SW 1271 (cell line): ENCODE data around the gene MTRF1L.

ENCODE experiments used
- DNase-seq, 2 experiments: peaks; one replicate each; lab custom pipeline; 2025; lab: John Stamatoyannopoulos, UW

MTRF1L gene, protein sequence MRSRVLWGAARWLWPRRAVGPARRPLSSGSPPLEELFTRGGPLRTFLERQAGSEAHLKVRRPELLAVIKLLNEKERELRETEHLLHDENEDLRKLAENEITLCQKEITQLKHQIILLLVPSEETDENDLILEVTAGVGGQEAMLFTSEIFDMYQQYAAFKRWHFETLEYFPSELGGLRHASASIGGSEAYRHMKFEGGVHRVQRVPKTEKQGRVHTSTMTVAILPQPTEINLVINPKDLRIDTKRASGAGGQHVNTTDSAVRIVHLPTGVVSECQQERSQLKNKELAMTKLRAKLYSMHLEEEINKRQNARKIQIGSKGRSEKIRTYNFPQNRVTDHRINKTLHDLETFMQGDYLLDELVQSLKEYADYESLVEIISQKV

DNA sequence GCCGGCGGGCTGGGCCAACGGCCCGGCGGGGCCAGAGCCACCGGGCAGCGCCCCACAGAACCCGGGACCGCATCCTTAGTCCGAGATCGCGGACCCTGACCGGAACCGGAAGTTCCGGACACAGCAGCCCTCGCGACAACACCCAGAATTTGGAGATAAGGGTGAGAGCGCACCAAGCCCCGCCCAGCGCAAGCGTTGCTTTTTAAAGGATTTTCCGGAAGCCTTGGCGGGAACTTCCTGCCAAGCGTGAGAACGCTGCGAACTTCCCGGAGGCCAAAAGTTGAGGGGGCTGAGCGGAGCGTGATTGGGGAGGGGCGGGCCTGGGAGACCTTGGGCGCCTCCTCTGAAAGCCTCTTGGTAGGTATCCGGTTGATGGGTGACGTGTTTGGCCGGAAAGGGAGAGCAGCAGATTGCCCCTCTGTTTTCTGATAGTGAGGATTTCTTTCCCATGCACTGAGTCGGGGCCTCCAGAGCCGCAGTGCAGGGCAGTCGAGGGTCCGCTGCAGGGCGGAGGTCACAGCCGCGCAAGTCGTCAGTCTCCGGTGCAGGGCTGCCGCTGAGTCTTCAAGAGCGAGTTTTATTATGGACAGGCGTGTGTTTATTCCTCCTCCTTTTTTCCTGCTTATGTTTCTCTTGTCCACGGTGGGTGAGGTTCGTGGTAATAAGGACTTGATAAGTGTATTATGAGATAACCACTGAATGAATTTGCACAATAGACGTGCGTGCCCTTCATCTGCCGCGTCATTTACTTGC, at the start of gene MTRF1L:
Gene MTRF1L, minus strand, starts transcription at position 97 of the 753 bp plus-strand sequence. Its CDS starts 24 bp downstream, at position 73.
- DNase-seq, result peak; percentile 95 to 96

DNA sequence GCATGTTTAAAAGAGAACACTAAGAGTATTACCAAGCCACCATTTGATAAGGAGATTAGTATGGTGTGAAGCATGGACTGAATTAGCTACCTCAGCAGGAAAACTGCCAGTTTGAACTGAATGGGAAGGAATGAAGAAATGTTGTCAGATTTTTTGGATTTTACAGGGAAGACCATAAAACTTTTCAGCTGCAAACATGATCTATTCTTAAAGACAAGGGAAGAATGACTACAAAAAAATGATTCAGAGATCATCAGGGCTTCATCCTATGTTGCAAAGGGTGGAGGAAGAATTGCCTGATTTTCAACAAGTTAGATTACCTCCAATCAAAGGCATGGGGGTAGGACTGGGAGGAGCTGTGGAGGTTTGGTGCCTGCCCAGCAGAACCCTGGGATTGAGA, 49.3 kb upstream of the MTRF1L start:
- no peak for DNase-seq

DNA sequence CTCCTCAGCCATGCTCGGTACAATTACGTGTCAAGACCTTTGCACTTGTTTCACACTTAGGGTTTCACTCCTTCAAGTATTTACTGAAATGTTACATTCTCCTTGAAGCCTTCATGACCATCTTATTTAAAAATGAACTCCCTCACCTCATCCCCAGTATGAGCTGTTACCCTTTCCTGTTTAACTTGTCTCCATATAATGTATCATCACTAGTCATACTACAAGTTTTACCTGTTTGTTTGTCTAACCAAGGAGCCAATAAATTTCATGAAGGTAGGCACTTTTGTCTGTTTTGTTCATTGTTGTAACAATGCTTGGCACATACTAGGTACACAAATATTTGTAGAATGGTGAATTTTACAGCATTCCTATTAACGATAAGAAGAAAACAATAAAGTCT, 46.1 kb upstream of the MTRF1L start:
- no peak for DNase-seq

DNA sequence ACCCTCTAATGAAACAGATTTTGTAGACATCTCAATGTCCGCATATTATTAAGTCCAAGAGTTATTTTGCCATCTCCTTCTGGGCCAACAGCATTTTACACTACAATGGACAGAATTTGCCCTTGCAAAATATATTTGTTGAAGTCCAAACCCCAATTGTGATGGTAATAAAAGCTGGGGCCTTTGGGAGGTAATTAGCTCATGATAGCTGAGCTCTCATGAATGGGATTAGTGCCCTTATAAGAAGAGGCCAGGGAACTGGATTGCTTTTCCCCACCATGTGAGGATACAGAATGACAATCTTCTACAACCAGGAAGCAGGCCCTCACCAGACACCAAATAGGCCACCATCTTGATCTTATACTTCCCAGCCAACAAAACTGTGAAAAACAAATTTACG, 44.9 kb upstream of the MTRF1L start:
- DNase-seq, result no peak

DNA sequence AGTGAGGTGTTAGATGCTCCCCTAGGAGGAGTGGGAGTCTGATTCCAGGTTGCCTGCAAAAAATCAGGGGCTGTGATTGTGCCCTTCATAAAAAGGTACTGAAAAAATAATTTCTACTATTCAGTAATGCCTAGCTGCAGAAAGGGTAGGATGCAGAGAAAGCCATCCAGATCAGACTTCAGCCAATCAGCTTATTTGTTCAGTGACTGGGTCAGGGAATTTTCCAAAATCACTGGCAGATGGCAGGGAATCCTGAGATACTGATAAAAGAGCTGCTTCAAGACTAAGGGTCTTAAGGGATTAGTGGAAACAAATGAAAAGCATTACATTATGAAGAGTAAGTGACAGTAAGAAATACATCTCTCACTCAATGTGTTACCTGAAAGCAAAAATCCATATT, 42.8 kb upstream of the MTRF1L start:
- DNase-seq, result no peak

DNA sequence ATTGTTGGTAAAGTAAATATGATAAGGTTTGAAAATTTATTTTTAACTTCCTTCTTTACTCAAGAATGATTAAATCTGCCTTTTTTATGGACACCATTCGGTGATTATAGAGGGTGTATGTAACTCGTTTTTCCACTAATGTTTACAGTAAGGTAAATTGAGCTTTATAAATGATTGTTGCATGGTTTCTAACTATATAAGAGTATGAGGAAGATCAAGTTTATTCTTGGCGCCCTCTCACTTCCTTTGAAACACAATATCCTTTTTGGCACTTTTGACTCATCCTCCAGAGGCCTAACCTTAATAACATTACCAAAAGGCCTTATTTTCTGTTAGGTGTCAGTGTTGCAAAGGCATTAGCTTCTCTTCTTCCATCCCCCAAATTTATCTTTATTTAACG, 41.8 kb upstream of the MTRF1L start:
- no peak for DNase-seq

DNA sequence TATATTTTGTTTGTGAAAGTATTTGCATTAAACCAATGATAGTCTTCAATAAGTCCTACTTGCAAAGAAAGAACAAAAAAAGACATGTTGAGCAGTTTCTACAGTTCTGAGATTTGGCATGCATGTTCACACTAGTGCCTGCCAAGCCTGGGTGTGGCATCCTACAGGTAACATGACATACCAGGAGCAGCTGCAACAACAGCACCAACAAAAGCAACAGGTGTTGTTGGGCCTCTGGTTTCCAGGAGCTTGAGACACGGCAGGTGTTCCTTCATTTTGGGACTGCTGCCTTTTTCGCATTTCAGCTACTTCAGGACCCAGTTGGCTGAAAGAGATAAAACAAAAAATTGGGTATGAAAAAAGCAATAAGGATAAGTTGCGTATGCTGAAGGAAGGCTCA, 41.2 kb upstream of the MTRF1L start:
- DNase-seq, result no peak

DNA sequence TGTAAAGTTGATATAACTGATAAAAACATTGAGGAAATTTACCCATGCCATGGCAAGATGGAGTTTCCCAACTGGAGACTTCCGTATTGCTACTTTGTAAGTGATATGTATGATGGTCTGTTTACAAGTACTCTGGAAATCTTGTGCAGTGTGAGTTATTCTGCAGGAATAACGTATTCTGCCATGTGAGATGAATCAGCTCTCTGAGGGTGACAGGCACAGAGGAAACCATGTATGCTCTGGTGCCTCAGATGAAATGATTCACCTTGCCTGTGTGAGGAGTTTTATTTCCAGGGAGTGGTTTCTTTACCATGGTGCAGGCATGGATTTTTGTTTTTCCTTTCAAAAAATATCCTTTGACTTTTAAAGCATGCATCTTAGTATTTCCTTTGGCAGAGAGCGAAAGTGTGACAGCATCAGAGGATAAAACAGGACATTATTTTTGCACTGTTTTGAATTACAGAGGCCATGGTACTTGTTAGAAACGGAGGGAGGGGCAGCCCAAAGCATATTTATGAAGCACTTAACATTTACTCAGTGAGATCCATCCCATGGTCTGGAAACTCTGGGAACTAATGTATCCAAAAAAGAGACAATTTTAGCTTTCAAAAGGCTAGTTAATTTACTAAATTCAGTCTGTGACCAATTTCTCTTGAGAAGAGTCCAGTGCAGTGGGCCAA, 36.0 kb upstream of the MTRF1L start:
- DNase-seq, result no peak

DNA sequence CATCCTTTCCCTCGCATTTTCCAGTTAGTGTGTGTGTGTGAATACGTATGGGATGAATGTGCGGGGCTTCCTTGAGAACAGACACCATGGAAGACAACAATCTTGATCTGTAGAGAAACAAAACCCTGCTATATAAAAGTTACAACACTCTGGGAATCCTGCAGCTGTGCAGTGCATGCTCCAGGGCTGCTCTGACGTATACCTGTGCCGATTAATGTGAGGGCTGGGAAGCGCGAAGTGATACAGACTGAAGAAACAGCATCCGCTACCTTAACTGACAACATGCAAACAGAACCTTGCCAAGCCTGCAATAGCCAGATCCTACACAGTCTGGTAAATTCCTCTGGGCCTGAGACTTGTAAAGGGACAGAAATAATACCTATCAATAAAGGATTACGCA, 31.6 kb upstream of the MTRF1L start:
- no peak for DNase-seq

DNA sequence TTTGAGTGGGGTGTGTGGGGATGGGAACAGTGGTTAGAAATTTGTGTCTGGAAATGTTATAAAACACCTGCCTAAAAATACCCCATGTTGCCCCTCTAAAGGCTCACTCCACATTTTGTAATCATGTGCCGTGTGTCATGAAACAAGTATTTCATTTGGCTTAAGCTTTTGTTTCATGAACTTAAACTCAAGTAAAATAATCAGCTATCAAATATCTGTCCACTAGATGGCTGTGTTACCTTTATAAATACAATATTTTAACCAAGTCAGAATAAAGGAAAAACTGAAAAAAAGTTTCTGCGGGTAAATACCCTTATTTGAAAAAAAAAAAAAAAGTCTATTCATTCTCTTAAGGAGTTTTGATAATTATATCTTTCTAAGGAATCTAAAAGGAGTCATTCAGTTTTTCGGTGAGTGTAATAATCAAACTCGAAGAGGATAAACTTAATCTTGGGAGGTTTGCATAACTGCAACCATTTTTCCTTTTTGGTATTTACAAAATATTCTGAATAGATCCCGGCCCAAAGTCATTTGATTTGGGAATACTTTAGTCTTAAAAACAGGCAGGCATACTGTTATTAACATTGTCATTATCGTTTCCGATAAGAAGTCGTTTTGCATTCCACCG, 29.9 kb upstream of the MTRF1L start:
- DNase-seq, result peak in 1 of 2 experiments; percentile 64

DNA sequence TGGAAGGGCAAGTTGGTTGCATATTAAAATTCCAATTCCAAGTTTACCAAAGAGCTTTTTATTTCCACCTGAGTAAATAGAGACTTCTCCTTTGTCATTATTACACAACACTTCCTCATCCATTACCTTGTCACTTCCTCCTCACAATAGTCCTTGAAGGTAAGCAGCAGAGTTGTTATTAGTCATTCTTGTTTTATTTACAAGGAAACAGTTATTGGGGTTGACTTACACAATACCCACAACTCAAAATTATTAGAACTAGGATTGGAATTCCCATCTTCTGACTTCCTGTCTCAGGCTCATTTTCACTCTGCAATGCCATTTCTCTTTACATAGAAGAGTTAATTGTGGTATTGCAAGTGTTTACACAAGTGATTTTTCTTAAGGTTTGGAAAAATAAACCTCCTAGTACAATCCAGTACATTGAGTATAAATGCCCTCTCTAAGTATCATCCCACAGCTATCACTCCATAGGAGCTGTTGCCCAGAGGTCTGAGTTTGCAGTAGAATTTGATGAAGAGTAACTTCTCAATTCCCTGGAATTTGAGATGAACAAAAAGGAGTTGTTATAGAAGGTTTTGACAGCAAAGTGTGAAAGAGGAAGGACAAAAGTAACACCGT, 28.9 kb upstream of the MTRF1L start:
- DNase-seq, result no peak

DNA sequence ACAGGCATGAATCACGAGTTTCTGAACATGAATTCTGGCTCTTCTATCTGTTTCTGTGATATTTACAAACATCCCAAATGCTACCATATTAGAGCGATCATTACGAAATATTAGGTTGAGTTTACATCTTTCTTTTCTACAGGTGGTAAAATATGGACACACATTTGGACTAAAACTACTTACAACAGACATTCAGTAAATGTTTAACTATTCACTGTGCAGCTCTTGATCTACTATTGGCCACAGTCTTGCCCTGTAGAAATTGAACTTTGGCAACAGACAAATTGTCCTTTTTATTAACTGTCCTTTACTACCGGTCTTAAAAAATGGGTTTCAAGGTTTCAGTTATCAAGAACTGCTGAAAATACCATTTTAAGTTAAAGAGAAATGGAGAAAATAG, 26.5 kb upstream of the MTRF1L start:
- no peak for DNase-seq

DNA sequence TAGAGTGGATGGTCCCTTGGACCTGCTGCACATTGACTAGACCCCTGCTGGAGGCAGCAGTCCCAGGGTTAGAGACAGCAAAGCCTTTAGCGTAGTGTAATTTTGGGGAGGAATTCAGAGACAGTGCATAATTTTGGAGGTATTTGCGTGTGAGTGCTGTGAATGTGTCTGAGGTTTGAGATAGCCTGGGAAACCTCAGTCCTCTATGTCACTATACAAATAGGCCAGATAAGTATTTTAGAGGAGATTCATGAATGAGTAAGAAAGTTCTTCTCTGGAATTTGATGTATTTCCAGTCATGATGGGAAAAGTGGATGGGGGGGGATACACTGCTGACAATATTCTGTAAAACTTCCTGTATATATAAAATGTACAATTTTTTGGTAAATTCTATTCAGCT, 25.8 kb upstream of the MTRF1L start:
- DNase-seq, result no peak

DNA sequence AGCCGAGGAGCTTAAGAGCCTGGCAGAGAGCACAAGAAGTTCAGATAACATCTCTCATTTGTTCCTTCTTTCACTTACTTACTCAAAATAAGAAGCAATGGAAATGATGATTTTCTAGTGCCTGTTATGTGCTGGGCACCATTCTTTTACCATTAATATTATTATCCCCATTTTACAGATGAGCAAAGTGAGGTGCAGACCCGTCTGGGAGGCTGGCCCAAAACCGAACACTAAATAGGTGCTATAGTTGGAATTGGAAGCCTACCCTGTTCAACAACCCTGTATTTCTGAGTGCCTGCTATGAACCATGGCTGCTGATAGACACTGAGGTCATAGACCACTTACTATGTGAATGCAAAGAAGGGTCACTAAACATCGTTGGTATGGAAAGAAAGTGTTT, 25.0 kb upstream of the MTRF1L start:
- DNase-seq, result no peak

DNA sequence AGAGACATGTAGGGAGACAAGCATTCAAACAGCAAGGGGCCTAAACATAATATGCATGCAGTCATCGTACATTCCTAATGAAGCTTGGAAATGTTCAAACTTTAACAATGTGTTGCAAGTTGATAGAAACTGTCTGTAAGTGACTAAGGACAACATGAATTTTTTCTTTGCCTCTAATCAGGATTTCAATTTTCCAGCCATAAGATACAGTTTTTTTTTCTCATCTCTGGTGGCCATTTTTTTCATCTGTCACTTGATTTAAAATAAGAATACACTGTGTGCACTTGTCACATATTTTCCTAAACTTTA, 22.2 kb upstream of the MTRF1L start:
- DNase-seq, result no peak

DNA sequence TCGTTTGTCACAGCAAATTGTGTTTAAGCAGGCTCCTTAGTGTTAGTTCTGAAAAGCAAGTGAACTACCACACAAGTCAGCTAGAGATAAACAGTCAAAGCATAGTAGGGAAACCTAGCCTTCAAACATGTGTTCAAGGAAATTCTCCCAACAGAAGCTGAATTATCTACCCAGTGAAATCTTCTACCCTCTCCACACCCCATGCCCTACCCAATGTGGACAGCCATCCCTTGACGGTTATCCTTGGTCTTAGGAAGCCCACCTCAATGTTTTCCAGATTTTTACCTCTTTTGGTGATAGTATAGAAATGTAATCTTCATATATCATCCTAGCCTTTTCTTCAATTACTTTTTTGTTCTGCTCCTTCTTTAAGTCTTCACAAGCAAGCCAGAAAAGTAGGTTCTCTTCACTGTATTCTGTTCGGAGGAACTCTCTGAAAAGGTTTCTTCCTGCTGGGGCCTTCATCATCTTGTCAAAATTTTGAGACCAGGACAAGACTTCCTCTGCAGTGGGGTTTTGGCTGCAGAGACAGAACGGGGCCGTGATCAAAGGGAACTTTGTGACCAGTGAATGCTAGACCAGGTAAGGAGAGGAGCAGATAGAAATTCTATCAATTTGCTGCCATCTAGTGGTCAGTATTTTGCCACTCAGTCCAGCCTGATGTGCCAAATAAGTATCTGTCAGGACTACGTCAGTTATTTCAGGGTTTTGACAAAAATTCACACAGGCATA, 21.6 kb upstream of the MTRF1L start:
- peak; percentile 42 for DNase-seq

DNA sequence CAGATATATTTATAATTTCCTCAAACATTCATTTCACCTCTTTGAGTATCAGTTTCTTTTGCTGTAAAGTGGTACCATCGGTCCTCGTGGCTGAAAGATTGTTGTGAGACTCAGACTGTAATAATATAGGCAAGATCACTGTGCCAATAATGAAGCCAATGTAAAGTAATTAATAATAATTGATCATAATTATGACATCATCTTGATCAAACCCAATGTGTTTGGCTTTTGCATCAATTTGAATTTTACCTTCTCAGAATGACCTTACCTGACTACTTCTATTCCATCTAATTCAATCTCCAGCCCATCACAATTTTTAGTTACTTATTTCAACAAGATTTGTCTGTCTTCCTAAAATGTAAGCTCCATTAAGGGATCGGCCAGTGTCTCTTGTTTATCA, 15.8 kb upstream of the MTRF1L start:
- DNase-seq, result no peak

DNA sequence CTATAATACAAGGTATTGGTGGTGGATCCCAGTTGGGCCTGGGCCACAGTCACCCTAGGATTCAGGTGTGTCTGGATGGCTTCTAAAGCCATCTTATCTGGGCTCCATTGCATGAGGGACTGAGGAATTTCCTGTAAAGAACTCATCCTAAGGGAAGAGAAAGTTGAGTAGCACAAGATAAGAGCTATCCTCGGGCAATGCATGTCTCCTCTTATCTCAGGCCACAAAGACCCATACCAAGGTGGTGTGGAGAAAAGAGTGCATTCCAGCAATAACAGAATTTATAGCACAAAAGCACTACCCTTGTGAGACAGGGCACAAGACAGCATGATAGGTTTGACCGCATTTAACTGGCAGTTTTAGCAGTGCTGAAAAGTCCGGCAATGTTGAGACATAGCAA, 14.3 kb upstream of the MTRF1L start:
- DNase-seq, result no peak

DNA sequence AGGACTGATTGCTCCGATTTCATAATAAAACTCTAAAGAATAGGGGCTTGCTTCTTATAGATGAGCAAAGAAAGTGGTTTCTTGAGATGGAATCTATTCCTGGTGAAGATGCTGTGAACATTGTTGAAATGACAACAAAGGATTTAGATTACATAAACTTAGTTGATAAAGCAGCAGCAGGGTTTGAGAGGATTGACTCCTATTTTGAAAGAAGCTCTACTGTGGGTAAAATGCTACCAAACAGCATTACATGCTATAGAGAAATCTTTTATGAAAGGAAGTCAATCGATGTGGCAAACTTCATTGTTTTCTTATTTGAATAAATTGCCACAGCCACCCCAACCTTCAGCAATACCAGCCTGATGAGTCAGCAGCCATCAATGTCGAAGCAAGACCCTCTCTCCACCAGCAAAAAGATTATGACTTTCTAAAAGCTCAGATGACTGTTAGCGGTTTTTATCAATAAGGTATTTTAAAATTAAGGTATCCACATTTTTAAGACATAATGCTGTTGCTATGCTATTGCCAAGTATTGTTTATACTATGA, 12.7 kb upstream of the MTRF1L start:
- DNase-seq, result no peak

DNA sequence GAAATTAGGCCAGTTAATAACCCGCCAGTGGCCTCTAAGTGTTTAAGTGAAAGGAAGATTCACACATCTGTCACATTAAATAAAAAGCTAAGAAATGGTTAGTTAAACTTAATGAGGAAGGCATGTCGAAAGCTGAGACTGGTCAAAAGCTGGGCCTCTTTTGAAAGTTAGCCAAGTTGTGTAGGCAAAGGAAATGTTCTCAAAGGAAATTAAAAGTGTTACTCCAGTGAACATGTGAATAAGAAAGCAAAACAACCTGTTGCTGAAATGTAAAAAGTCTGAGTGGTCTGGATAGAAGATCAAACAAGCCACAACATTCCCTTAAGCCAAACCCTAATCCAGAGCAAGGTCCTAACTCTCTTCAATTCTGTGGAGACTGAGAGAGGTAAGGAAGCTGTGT, 10.9 kb upstream of the MTRF1L start:
- no peak for DNase-seq

DNA sequence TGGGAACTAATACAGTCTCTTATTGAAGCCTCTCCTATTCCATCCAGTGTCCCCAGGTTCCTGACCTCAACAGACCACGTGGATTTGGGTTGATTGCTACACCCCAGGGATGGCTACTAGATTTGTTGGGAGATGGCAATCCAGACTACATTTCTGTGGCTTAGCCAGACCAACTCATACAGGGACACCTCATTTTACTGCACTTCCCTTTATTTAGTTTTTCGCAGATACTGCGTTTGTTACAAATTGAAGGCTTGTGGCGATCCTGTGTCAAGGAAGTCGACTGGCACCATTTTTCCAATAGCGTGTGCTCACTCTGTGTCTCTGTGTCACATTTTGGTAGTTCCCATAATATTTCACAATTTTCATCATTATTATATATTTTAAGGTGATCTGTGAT, 10.3 kb upstream of the MTRF1L start:
- no peak for DNase-seq
